HCT116 (cell line): Measurements from ENCODE around the gene AXIN2. TPM values are rescaled to one million over a fixed set of nuclear protein-coding genes. Genes with fewer than 3 reads are reported as not detected.

Experiments used
- ATAC-seq: fragments of 200-7000 bp; cut with Tn5 transposase; 2 replicates; pipeline ENCODE4 v1.9.1; 2020; ENCODE audit warnings: mild to moderate bottlenecking, moderate library complexity
- BruUV-seq: library from RNA; stranded (reverse); fragments of 400-500 nt; replicated peaks from 2 replicates; lab custom pipeline; 2021; lab: Mats Ljungman, UMichigan
- CTCF ChIA-PET: fragments of 300-600 bp; sonication (Branson Sonifier 250); formaldehyde crosslinking; loops from one replicate; lab custom pipeline; 2021; ENCODE audit warnings: antibody characterized with exemption; lab: Charles Lee
- POLR2A ChIA-PET: fragments of 300-600, 350-600 bp; sonication (Branson Sonifier 250); formaldehyde crosslinking; loops from one replicate; lab custom pipeline; 2021; ENCODE audit warnings: antibody characterized with exemption; lab: Charles Lee
- RAD21 ChIA-PET, 2 experiments: fragments of 300-600 bp; sonication (Branson Sonifier 250); formaldehyde crosslinking; loops; one replicate each; lab custom pipeline; 2023; ENCODE audit warnings: low total read pairs in 2 of 2; ENCODE audit not compliant: uncharacterized antibody in 2 of 2, unreplicated experiment in 2 of 2, low non-redundant PET in 1 of 2; lab: Charles Lee
- DNase-seq: peaks from one replicate; pipeline ENCODE4 v3.0.0-alpha.2; 2010; ENCODE audit warnings: low read depth, low spot score
- H2AFZ ChIP-seq: fragments of 200-600 bp; shearing (Covaris generic), sonication (generic); 2 replicates; pipeline ENCODE4 v1.6.1; 2017; ENCODE audit warnings: low read depth, mixed run types, mixed read lengths, antibody characterized with exemption, low read length; ENCODE audit not compliant: poor library complexity, severe bottlenecking
- H3K27ac ChIP-seq: 2 replicates; pipeline ENCODE4 v1.5.1; 2012; ENCODE audit warnings: low read depth, low read length
- H3K27me3 ChIP-seq: fragments of 200-600 bp; sonication (generic); 2 replicates; pipeline ENCODE4 v1.6.1; 2016; ENCODE audit warnings: mixed run types, low read length, mixed read lengths; ENCODE audit not compliant: insufficient read depth
- H3K36me3 ChIP-seq, 2 experiments: fragments of 200-500 bp in 1 of 2; fragments of 200-600 bp in 1 of 2; sonication (Bioruptor generic) in 1 of 2; sonication (generic) in 1 of 2; 2 replicates each; pipeline versions ENCODE4 v1.5.1 to v1.6.1; 2014 to 2016; ENCODE audit warnings: low read length in 2 of 2, inconsistent platforms in 1 of 2, mixed read lengths in 1 of 2, mixed run types in 1 of 2; ENCODE audit not compliant: insufficient read depth in 2 of 2, control insufficient read depth in 1 of 2
- H3K4me1 ChIP-seq, 2 experiments: fragments of 200-600 bp in 1 of 2; sonication (generic) in 1 of 2; 2 replicates each; pipeline versions ENCODE4 v1.5.1 to v1.6.1; 2012 to 2017; ENCODE audit warnings: low read length in 2 of 2, inconsistent platforms in 1 of 2, mild to moderate bottlenecking in 1 of 2, mixed read lengths in 1 of 2, mixed run types in 1 of 2, moderate library complexity in 1 of 2; ENCODE audit not compliant: insufficient read depth in 2 of 2, control insufficient read depth in 1 of 2
- H3K4me2 ChIP-seq: fragments of 200-600 bp; sonication (generic); 2 replicates; pipeline ENCODE4 v1.6.1; 2017; ENCODE audit warnings: mixed run types, low read length, mixed read lengths
- H3K4me3 ChIP-seq, 2 experiments: fragments of 200-600 bp in 1 of 2; sonication (generic) in 1 of 2; replicated peaks in 1 of 2; 2 replicates each; pipeline ENCODE4 v1.5.1; 2011 to 2016; ENCODE audit warnings: low read length in 2 of 2, control low read depth in 1 of 2, low read depth in 1 of 2, mild to moderate bottlenecking in 1 of 2, mixed read lengths in 1 of 2, mixed run types in 1 of 2
- H3K79me2 ChIP-seq: fragments of 200-600 bp; sonication (generic); 2 replicates; pipeline ENCODE4 v1.6.1; 2017; ENCODE audit warnings: mild to moderate bottlenecking, mixed run types, low read length, moderate library complexity, mixed read lengths; ENCODE audit not compliant: insufficient read depth
- H3K9ac ChIP-seq: fragments of 200-600 bp; sonication (generic); 2 replicates; pipeline ENCODE4 v1.6.1; 2016; ENCODE audit warnings: low read length, mixed read lengths
- H3K9me2 ChIP-seq: fragments of 200-600 bp; sonication (generic), shearing (Covaris generic); 2 replicates; pipeline ENCODE4 v1.6.1; 2017; ENCODE audit warnings: mixed run types, mild to moderate bottlenecking, moderate library complexity; ENCODE audit not compliant: insufficient read depth
- H3K9me3 ChIP-seq, 2 experiments: fragments of 200-500 bp in 1 of 2; fragments of 200-600 bp in 1 of 2; sonication (Bioruptor generic) in 1 of 2; sonication (generic) in 1 of 2; 2 replicates each; pipeline ENCODE4 v1.6.1; 2014 to 2017; ENCODE audit warnings: low read length in 2 of 2, mixed read lengths in 2 of 2, inconsistent platforms in 1 of 2, low read depth in 1 of 2, mild to moderate bottlenecking in 1 of 2, mixed run types in 1 of 2, moderate library complexity in 1 of 2; ENCODE audit not compliant: control insufficient read depth in 1 of 2, insufficient read depth in 1 of 2
- H4K20me1 ChIP-seq: fragments of 200-600 bp; sonication (generic), shearing (Covaris generic); 2 replicates; pipeline ENCODE4 v1.6.1; 2017; ENCODE audit warnings: mixed run types, mild to moderate bottlenecking, moderate library complexity; ENCODE audit not compliant: insufficient read depth
- EZH2 ChIP-seq: fragments of 200-600 bp; sonication (generic); IDR thresholded peaks from 2 replicates; pipeline ENCODE4 v1.6.1; 2017; ENCODE audit warnings: antibody characterized with exemption, mixed run types
- JUND ChIP-seq: IDR thresholded peaks from 2 replicates; pipeline ENCODE4 v1.6.1; 2012
- MAX ChIP-seq: IDR thresholded peaks from 2 replicates; pipeline ENCODE4 v1.6.1; 2012
- YY1 ChIP-seq: IDR thresholded peaks from 2 replicates; pipeline ENCODE4 v1.6.1; 2011; ENCODE audit warnings: low read length, low read depth, moderate library complexity, mild to moderate bottlenecking; ENCODE audit not compliant: insufficient replicate concordance; ENCODE audit errors: extremely low read depth
- ZNF274 ChIP-seq: fragments of 200-500 bp; sonication (Bioruptor generic); IDR thresholded peaks from 2 replicates; pipeline ENCODE4 v1.6.1; 2014; ENCODE audit warnings: mild to moderate bottlenecking, low read depth, low read length, inconsistent platforms
- intact Hi-C: fragments of 100-400 bp; cut with micrococcal nuclease; formaldehyde crosslinking; loops from 2 replicates; pipeline ENCODE4 v1.10.0; 2022
- total RNA-seq: library from RNA; stranded (reverse); gene quantifications from one replicate; pipeline ENCODE4 v1.2.1, GENCODE V29; 2021; ENCODE audit not compliant: unreplicated experiment
- TF ChIP-seq, protein P1 (sequence below): IDR thresholded peaks from 2 replicates; pipeline ENCODE4 v1.6.1; 2011; ENCODE audit warnings: mild to moderate bottlenecking, low read length, moderate library complexity; ENCODE audit not compliant: insufficient replicate concordance; ENCODE audit errors: extremely low read depth

Gene AXIN2
- total RNA-seq, 1 experiment from 2014 or later = 7.1 TPM

GRCh38 chr17:65482201-65482600, 79.2 kb downstream of the AXIN2 start:
- Histone ChIP-seq H3K4me3 (no peak overlapping the region), H3K9me2 (no peaks in the 10 kb centered on the region), H3K9me3 (no peaks in the 10 kb centered on the region), H3K36me3 (no peaks in the 10 kb centered on the region), H3K4me2 (no peak overlapping the region), H3K27me3 (peaks cover 4% of the 10 kb centered on the region; the same call in 1 of the 2 replicates), H3K9ac (no peak overlapping the region), H3K4me1 (no peaks in the 10 kb centered on the region), H3K27ac (no peak overlapping the region), H4K20me1 (no peaks in the 10 kb centered on the region), H2AFZ (no peak overlapping the region), H3K79me2 (no peaks in the 10 kb centered on the region)
- no peak for ATAC-seq
- DNase-seq = no peak
- no peak for TF ChIP-seq ZNF274
- TF ChIP-seq, protein P1, sequence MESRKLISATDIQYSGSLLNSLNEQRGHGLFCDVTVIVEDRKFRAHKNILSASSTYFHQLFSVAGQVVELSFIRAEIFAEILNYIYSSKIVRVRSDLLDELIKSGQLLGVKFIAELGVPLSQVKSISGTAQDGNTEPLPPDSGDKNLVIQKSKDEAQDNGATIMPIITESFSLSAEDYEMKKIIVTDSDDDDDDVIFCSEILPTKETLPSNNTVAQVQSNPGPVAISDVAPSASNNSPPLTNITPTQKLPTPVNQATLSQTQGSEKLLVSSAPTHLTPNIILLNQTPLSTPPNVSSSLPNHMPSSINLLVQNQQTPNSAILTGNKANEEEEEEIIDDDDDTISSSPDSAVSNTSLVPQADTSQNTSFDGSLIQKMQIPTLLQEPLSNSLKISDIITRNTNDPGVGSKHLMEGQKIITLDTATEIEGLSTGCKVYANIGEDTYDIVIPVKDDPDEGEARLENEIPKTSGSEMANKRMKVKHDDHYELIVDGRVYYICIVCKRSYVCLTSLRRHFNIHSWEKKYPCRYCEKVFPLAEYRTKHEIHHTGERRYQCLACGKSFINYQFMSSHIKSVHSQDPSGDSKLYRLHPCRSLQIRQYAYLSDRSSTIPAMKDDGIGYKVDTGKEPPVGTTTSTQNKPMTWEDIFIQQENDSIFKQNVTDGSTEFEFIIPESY = no peak
- no peak for TF ChIP-seq MAX
- TF ChIP-seq EZH2 = no peak
- TF ChIP-seq JUND = no peak
- BruUV-seq = no TSS peak
- POLR2A ChIA-PET = no interaction called here
- CTCF ChIA-PET = no interaction called here
- RAD21 ChIA-PET = no interaction called here
- intact Hi-C loops = no loop called here

DNA sequence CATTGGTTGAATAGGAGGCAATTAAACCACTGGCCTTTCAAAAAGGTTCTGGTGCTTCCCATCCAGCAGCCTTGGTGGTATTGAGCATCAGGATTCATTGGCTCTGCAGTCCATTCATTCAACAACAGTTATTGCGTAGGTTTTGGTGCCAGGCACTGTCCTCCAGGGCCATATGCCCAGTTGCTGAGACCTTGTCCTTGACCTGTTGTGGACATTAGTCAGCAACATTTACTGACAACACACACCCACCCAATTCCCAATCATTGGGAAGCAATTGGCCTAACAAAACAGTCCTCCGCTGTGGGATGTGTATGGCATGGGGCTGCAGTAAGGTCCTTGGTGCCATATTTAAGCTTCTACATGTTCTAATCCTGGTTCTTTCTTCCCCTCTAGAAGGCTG, 82.2 kb downstream of the AXIN2 start:
- H4K20me1 ChIP-seq = no peaks in the 10 kb centered on the region
- BruUV-seq = no TSS peak
- ChIA-PET RAD21 (no interaction called here), POLR2A (no interaction called here), CTCF (no interaction called here)
- no peak overlapping the region for H3K4me2 ChIP-seq
- no peaks in the 10 kb centered on the region for H3K36me3 ChIP-seq
- 0 out of 2 replicates have a peak, but pooled peaks cover 1% of the 10 kb centered on the region for H3K27me3 ChIP-seq
- peaks cover 5% of the 10 kb centered on the region; the same call in 1 of the 2 replicates for H3K9me2 ChIP-seq
- H2AFZ ChIP-seq = no peak overlapping the region
- H3K9ac ChIP-seq = no peak overlapping the region
- DNase-seq = no peak
- ATAC-seq = no peak
- TF ChIP-seq YY1 = no peak
- no peak overlapping the region for H3K4me3 ChIP-seq
- H3K4me1 ChIP-seq = no peaks in the 10 kb centered on the region
- H3K27ac ChIP-seq = no peak overlapping the region
- H3K9me3 ChIP-seq = no peaks in the 10 kb centered on the region
- H3K79me2 ChIP-seq = no peaks in the 10 kb centered on the region
- intact Hi-C loops = no loop called here
